Keratinocyte (primary cell): ENCODE results near the gene NF1. TPM values are rescaled to one million over a fixed set of nuclear protein-coding genes. Genes with fewer than 3 reads are reported as not detected.

Experiments
- DNase-seq: peaks from one replicate; pipeline ENCODE4 v3.0.0-alpha.2; 2011; ENCODE audit warnings: low read depth, missing footprints, low spot score
- FAIRE-seq: peaks from 2 replicates; lab custom pipeline; 2011; peaks lifted over from hg19 to GRCh38; lab: Jason Lieb, UNC
- H2AFZ ChIP-seq: 2 replicates; pipeline ENCODE4 v1.6.0; 2012; ENCODE audit warnings: low read length, control low read depth, inconsistent platforms; ENCODE audit not compliant: control insufficient read depth
- H3K27ac ChIP-seq: 2 replicates; pipeline ENCODE4 v1.5.1; 2011; ENCODE audit warnings: low read length; ENCODE audit not compliant: control insufficient read depth, insufficient read depth
- H3K27me3 ChIP-seq: 3 replicates; pipeline ENCODE4 v1.6.0; 2011; ENCODE audit warnings: low read length; ENCODE audit not compliant: control insufficient read depth, insufficient read depth; ENCODE audit errors: extremely low read depth
- H3K36me3 ChIP-seq, 2 experiments: 2 replicates in 1 of 2; 3 replicates in 1 of 2; pipeline ENCODE4 v1.5.1; 2011; ENCODE audit warnings: low read length in 2 of 2, mild to moderate bottlenecking in 1 of 2; ENCODE audit not compliant: control insufficient read depth in 2 of 2, insufficient read depth in 2 of 2; ENCODE audit errors: extremely low read depth in 1 of 2
- H3K4me1 ChIP-seq: 3 replicates; pipeline ENCODE4 v1.5.1; 2011; ENCODE audit warnings: low read length; ENCODE audit not compliant: control insufficient read depth, insufficient read depth; ENCODE audit errors: extremely low read depth
- H3K4me2 ChIP-seq: 3 replicates; pipeline ENCODE4 v1.6.0; 2011; ENCODE audit warnings: low read depth, low read length; ENCODE audit not compliant: control insufficient read depth, insufficient read depth; ENCODE audit errors: extremely low read depth
- H3K4me3 ChIP-seq, 3 experiments: fragments of 200-600 bp in 1 of 3; sonication (generic) in 1 of 3; 2 replicates in 2 of 3; 3 replicates in 1 of 3; pipeline ENCODE4 v1.5.1; 2011 to 2016; ENCODE audit warnings: low read length in 3 of 3, mild to moderate bottlenecking in 3 of 3, control low read depth in 2 of 3, inconsistent platforms in 1 of 3, low read depth in 1 of 3, mixed read lengths in 1 of 3, mixed run types in 1 of 3, moderate library complexity in 1 of 3; ENCODE audit not compliant: control insufficient read depth in 2 of 3, insufficient read depth in 2 of 3; ENCODE audit errors: extremely low read depth in 1 of 3
- H3K79me2 ChIP-seq: 2 replicates; pipeline ENCODE4 v1.6.0; 2012; ENCODE audit warnings: low read length; ENCODE audit not compliant: control insufficient read depth, insufficient read depth
- H3K9ac ChIP-seq: 3 replicates; pipeline ENCODE4 v1.6.0; 2011; ENCODE audit warnings: low read length; ENCODE audit not compliant: control insufficient read depth, insufficient read depth; ENCODE audit errors: extremely low read depth
- H3K9me1 ChIP-seq: 3 replicates; pipeline ENCODE4 v1.6.0; 2011; ENCODE audit warnings: low read length; ENCODE audit not compliant: control insufficient read depth, insufficient read depth; ENCODE audit errors: extremely low read depth
- H3K9me3 ChIP-seq: 2 replicates; pipeline ENCODE4 v1.5.1; 2012; ENCODE audit warnings: low read depth, low read length; ENCODE audit not compliant: control insufficient read depth
- H4K20me1 ChIP-seq: 3 replicates; pipeline ENCODE4 v1.6.0; 2011; ENCODE audit warnings: low read length; ENCODE audit not compliant: control insufficient read depth, insufficient read depth; ENCODE audit errors: extremely low read depth
- CTCF ChIP-seq, 3 experiments: IDR thresholded peaks in 1 of 3; conservative IDR thresholded peaks in 1 of 3; optimal IDR thresholded peaks in 1 of 3; 2 replicates in 2 of 3; 3 replicates in 1 of 3; pipeline versions ENCODE3 to v1.5.1; 2011; ENCODE audit warnings: low read length in 3 of 3, mild to moderate bottlenecking in 3 of 3, moderate library complexity in 2 of 3, control low read depth in 1 of 3, inconsistent platforms in 1 of 3; ENCODE audit not compliant: insufficient read depth in 2 of 3; ENCODE audit errors: extremely low read depth in 1 of 3
- EZH2 ChIP-seq: IDR thresholded peaks from one replicate; pipeline ENCODE4 v1.6.1; 2012; ENCODE audit warnings: inconsistent platforms, mild to moderate bottlenecking, low read length, moderate library complexity
- dilution Hi-C: fragments of 300-500 bp; cut with MboI; formaldehyde crosslinking; loops from one replicate; pipeline ENCODE4 v1.7.0; 2020; ENCODE audit warnings: low sequenced_read_pairs; ENCODE audit not compliant: extremely low pct_ligation_motif_present
- polyA plus RNA-seq, 5 experiments: library from polyadenylated mRNA; depleted of rRNA in 3 of 5; stranded (reverse) in 3 of 5; stranded (forward) in 1 of 5; unstranded in 1 of 5; fragments of >200 nt; gene quantifications; 1 replicate in 1 of 5; 2 replicates in 3 of 5; 3 replicates in 1 of 5; pipeline versions ENCODE4 v1.2.1 to v1.2.3, GENCODE V29; 2011 to 2012; ENCODE audit warnings: missing spikeins in 2 of 5, low read depth in 1 of 5, low replicate concordance in 1 of 5

NF1 gene
- polyA plus RNA-seq, 1 donor (not counting 4 experiments of a cell fraction or from before 2014, with no cell fraction given): 26.7 TPM

GRCh38 chr17:31093866-31094599 is 744 bp upstream of the NF1 start:
- dilution Hi-C loops: no loop called here
- no peak for FAIRE-seq

GRCh38 chr17:31095236-31096105 is 694 bp downstream of the NF1 start:
- Histone ChIP-seq H2AFZ (peak overlapping the region; percentile 43), H3K79me2 (peaks cover 49% of the 10 kb centered on the region), H3K9me3 (no peaks in the 10 kb centered on the region), H3K27me3 (no peaks in the 10 kb centered on the region), H3K4me3 (peak overlapping the region; percentile 92 to 97 (median 95)), H3K4me1 (peaks cover 11% of the 10 kb centered on the region), H3K9ac (peak overlapping the region; percentile 82), H3K9me1 (no peaks in the 10 kb centered on the region), H4K20me1 (no peaks in the 10 kb centered on the region), H3K27ac (peak overlapping the region; percentile 61), H3K4me2 (peak overlapping the region; percentile 99), H3K36me3 (no peaks in the 10 kb centered on the region)
- FAIRE-seq (peak; percentile 61), DNase-seq (peak; percentile 13)
- TF ChIP-seq CTCF (optimal IDR thresholded peaks at IDR 0.05 in 1 of 3, IDR thresholded peaks at IDR 0.05 in 1 of 3, conservative IDR thresholded peaks at IDR 0.05 in 1 of 3; ENCODE audit: extremely low read depth in 1 of 3, insufficient read depth in 2 of 3, low read length in 3 of 3) (no peak), EZH2 (no peak)
- dilution Hi-C loops: no loop called here

More at GRCh38 chr17:31093866-31094599, 744 bp upstream of the NF1 start:
- H3K9me3 ChIP-seq: no peaks in the 10 kb centered on the region
- H3K4me1 ChIP-seq: peaks cover 11% of the 10 kb centered on the region
- no peaks in the 10 kb centered on the region for H3K9me1 ChIP-seq
- H3K27ac ChIP-seq: no peak overlapping the region
- peak overlapping the region; percentile 82 for H3K9ac ChIP-seq
- H3K4me2 ChIP-seq: peak overlapping the region; percentile 17
- H3K36me3 ChIP-seq: no peaks in the 10 kb centered on the region
- H2AFZ ChIP-seq: peak overlapping the region; percentile 63
- H3K27me3 ChIP-seq: no peaks in the 10 kb centered on the region
- H3K4me3 ChIP-seq: peak overlapping the region; percentile 20 to 97 (median 32)
- peaks cover 36% of the 10 kb centered on the region for H3K79me2 ChIP-seq
- TF ChIP-seq CTCF (optimal IDR thresholded peaks at IDR 0.05 in 1 of 3, IDR thresholded peaks at IDR 0.05 in 1 of 3, conservative IDR thresholded peaks at IDR 0.05 in 1 of 3; ENCODE audit: extremely low read depth in 1 of 3, insufficient read depth in 2 of 3, low read length in 3 of 3) (no peak), EZH2 (no peak)
- DNase-seq: no peak
- H4K20me1 ChIP-seq: no peaks in the 10 kb centered on the region
